GM12874 (cell line): ENCODE measurements around the gene WTIP.

Source experiments
- CTCF ChIP-seq: IDR thresholded peaks from 2 replicates; pipeline ENCODE4 v1.5.1; 2011; ENCODE audit warnings: low read depth, mild to moderate bottlenecking, control low read depth, low read length, moderate library complexity; ENCODE audit not compliant: insufficient read depth

Gene WTIP

DNA sequence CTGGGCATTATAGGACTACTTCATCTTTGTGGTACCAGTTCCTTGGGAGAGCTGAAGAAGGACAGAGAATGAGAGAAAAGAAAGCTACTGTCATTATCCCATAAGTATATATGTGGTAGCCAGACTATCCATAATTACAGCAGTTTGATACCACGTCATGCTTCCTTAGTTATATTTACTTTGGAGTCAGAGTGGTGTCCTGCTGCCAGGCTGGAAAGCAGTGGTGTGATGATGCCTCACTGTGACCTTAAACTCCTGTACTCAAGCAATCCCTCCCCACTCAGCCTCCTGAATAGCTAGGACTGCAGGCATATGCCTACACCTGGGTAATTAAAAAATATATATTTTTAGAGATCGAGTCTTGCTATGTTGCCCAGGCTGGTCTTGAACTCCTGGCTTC is 57.8 kb downstream of the WTIP start:
- TF ChIP-seq CTCF = no peak

- no peak for TF ChIP-seq CTCF
Observed at GRCh38 chr19:34540811-34541557, 59.4 kb downstream of the WTIP start.

GRCh38 chr19:34549833-34550232 is 68.3 kb downstream of the WTIP start:
- no peak for TF ChIP-seq CTCF

GRCh38 chr19:34555447-34555846 is 73.9 kb downstream of the WTIP start:
- peak; percentile 8; the same call in 1 of the 2 replicates for TF ChIP-seq CTCF

GRCh38 chr19:34556488-34556887 is 74.9 kb downstream of the WTIP start:
- no peak for TF ChIP-seq CTCF

DNA sequence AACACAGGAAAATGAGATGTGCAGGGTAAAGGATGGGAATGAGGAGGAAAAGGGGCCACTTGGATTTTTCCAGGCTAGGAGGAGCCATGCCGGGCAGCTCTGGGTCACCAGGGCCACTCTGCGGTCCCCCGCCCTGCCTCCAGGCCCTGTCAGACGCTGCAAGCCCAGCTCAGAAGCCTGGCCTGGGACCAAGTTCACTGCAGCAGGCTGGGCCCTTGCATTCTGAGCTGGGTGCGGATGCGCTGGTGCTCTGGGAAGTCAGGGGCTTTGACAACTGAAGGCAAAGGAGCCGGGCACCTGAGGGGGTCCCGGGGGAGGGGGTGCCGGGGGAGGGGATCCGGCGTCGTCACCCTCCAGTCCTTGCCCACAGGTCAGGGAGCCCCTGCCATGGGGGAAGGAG is 77.5 kb downstream of the WTIP start:
- TF ChIP-seq CTCF = no peak

DNA sequence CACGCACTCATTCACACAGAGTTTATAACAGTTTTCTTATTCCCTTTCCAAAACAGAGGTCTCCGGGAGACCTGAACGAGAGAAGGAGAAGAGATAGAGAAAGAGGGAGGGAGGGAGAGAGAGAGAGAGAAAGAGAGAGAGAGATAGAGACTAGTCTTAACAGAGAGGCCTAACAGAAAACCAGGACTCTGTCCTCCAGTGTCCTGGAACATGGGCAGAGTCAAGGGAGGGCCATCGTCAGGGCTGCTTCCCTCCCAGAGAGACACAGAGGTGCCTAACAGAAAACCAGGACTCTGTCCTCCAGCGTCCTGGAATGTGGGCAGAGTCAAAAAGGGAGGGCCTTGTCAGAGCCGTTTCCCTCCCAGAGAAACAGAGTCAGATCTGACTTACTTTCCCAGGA is 78.7 kb downstream of the WTIP start:
- no peak for TF ChIP-seq CTCF
